ENCODE data around the gene CACUL1.
"Not testable (repeated sequence)": the region's sequence is repeated elsewhere in the genome, so short reads cannot be mapped to it uniquely, and the experiment has no call there.

Gene CACUL1

DNA sequence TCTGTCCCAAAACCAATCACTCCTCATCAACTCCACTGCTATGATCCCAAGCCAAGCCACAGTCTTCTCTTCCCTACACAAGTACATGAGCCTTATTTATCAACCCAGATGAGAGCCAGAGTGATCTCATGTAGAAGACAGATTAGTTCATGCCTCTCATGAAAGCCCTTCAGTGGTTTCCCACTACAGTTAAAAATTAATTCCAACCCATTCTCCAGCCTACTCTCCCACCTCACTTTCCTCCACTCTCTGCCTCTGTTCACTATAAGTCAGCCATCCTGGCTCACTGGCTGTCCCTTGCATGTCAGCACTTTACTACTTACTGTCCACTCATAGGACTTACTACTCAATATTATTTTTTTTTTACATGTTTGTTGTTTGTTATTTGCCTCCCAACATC is 67.3 kb downstream of the CACUL1 start:
- no peak for DNase-seq (ENCODE audit: low read depth)

DNA sequence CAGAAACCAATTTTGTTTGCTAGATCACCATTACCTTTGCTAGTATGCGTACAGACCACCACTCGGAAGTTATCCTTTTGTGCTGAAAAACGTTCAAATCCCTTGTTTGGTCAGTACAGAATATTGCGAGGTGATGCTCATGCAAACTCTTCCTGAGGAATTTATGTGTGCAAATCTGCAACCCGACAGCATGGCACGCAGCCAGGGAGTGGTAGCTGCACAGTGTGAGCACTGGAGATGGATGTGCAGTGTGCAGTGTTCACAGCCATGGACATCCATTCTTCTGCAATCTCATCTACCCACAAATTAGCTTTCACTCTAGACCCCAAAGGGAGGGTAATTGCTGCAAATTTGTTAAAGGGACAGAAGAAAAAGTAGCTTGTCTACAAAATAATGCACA is 72.2 kb downstream of the CACUL1 start:
- DNase-seq (ENCODE audit: low read depth): no peak

DNA sequence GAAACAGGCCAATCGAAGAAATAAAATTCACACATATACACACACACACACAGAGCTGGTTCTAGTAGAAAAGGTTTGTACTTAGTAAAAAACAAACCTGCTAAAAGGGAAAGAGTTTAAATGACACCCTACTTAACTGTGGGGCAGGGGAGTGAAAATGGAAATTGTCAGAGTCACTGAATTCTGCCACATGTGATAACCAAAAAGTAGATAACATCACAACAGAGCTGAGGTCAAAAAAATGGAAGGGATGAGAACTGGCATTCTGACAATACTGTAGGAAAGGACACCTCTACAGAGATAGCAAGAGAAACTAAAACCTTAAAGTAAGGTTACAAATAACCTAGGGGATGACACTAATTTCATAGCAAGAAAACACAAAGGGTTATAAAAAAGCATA is 74.6 kb downstream of the CACUL1 start:
- DNase-seq (ENCODE audit: low read depth): no peak

- no peak for DNase-seq (ENCODE audit: low read depth)
Measured at GRCh38 chr10:118674226-118674919, 80.4 kb downstream of the CACUL1 start.

DNA sequence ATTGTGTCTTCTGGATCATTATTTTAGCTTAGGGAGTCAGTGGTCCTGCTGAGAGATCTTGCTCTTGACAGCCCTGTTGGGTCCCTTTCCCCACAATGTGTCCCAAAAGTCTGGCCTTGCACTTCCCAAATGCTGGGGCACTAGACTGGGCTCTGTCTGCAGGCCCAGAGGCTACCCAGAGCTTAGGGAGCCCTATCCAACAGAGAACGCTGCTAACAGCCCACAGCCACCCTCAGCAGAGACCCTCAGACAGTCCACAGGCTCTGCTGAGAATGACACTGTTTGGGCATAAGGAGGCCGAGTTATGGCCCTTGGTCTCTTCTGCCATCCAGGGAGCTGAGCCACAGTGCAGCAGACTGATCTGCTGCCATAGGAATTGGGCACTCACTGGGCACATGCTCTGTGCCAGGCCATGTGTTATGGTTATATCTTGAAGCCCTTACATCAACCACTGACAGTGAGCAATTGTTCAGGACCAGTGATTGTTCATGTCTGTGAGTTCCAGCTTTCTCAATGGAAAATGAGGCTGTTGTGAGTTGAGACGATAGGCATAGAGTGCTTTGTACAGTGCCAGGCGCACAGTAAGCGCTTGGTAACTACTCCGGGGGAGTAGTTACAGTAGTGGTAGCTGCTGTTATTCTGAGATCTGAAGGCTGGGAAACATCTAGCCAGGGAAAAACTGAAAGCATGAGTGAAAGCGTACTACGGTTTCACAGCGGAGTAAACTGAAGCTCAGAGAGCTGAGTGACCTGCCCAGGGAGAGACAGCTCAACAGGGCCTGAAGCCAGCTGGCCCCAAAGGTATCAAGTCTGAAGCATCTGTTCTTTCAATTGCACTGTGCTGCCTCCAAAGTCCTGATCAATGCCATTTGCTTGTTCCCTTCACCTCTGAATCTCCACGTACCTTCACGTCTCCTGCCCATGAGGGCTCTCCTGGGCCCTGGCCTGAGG is 81.7 kb downstream of the CACUL1 start:
- DNase-seq (ENCODE audit: low read depth): no peak

- DNase-seq (ENCODE audit: low read depth): no peak
Measured at GRCh38 chr10:118672153-118672552, 82.6 kb downstream of the CACUL1 start.

DNA sequence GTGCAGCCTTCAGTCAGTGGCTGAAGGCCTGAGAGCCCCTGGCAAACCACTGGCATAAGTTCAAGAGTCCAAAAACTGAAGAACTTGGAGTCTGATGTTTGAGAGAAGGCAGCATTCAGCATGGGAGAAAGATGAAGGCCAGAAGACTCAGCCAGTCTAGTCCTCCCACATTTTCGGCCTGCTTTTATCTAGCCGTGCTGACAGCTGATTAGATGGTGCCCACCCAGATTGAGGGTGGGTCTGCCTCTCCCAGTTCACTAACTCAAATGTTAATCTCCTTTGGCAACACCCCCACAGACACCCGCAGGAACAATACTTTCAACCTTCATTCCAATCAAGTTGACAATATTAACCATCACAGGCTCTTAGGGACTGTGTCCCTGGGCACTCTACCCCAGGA is 83.5 kb downstream of the CACUL1 start:
- not testable (repeated sequence) for DNase-seq (ENCODE audit: low read depth)

GRCh38 chr10:118670472-118671124 is 84.2 kb downstream of the CACUL1 start:
- DNase-seq (ENCODE audit: low read depth): no peak

DNA sequence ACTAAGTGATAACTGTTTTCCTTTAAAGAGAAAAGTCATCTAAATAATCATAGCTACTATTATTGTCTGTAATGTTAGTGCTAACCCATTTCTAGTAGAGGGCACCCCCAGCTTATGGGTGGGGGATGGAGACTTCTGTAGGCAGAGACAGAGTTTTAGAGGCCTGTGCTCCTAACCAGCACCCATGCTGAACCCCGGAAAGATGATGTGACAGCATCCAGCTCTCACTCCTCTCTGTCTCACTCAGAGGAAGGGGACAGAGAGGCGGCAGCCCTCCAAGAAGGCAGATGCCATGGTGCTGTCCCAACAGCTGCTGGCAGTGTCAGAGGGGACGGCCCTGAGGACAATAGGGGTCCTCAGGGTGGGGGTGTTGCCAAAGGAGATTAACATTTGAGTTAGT is 84.9 kb downstream of the CACUL1 start:
- no peak for DNase-seq (ENCODE audit: low read depth)

- DNase-seq (ENCODE audit: low read depth): peak; percentile 59
Measured at GRCh38 chr10:118669020-118669791, 85.6 kb downstream of the CACUL1 start.

DNA sequence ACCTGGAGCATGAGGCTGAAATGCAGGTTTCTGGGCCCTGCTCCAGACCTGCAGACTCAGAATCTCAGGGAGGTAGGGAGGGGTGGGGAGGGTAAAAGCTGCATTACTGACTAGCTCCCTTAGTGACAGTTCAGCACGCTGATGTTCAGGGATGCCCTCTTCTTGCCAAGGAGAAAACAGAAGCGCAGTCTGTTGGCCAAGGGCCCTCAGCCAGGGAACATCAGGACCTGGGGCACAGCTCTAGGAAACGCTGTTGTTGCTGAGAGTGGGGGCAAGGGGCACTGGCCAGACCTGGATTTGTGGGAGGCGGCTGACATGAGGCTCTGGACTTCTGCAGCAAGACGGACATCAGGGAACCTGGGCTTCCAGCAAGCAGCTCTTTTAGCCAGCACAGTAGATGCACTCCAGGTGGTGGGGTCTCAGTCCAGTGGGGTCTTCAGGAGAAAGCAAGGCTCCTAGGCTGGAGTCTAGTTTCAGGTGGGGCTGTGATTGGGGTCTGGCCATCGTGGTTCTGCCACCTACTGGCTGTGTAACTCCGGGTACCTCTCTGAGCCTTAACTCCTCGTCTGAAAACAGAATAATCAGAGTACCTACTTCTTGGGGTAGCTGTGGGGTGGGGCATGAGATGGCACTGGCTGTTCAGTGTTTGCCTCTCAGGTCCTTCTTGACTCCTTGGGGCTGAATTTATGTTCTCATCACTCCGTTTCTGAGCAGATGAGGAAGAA is 86.4 kb downstream of the CACUL1 start:
- DNase-seq (ENCODE audit: low read depth): no peak

- DNase-seq (ENCODE audit: low read depth): no peak
Measured at GRCh38 chr10:118667732-118668131, 87.0 kb downstream of the CACUL1 start.

GRCh38 chr10:118666350-118666749 is 88.4 kb downstream of the CACUL1 start:
- no peak for DNase-seq (ENCODE audit: low read depth)

GRCh38 chr10:118664321-118664720 is 90.4 kb downstream of the CACUL1 start:
- no peak for DNase-seq (ENCODE audit: low read depth)

DNA sequence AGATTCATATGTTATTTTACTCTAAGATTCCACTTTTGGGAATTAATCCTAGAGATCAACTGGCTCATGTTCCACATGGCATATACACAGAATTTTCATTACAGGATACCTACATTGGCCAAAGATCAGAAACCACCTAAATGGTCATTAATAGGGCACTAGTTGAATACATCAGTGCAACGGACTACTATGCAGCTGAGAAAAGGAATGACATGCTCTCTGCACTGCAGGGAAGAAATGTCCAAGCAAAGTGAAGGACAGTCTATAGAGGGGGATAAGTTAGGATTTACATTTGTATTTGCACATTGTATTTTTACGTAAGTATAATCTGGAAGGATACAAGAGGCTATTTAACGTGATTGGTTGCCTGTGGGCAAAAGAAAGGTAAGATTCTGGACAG is 91.6 kb downstream of the CACUL1 start:
- no peak for DNase-seq (ENCODE audit: low read depth)

DNA sequence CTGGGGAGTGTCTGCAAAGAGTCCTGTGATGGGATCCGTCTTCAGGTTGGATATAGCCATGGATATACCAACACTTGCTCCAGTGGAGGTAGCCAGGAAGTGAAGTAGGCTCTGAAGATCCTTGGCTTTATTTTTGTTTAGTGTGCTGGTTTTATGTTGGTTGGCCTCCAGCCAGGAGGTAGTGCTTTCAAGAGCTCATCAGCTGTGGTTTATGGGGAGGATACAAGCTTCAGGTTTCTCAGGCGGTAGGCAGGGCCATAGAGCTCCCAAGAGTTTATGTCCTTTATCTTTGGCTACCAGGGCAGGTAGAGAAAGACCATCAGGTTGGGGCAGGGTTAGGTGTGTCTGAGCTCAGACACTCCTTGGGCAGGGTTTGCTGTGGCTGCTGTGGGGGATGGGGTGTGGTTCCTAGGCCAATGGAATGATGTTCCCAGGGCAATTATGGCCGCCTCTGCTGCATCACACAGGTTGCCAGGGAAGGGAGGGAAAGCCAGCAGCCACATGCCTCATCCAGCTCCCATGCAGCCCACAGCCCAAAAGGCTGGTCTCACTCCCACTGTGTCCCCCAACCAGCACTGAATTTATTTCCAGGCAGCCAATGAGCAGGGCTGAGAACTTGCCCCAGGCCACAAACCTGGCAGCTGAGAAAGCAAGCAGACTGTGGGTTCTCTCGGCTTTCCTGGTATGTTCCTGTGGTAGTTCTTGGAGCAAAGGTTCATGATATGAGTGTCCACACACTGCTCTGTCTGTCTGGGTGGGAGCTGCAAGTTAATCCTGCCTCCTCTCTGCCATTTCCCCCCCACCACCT is 92.3 kb downstream of the CACUL1 start:
- DNase-seq (ENCODE audit: low read depth): no peak

GRCh38 chr10:118658762-118659161 is 96.0 kb downstream of the CACUL1 start:
- no peak for DNase-seq (ENCODE audit: low read depth)

GRCh38 chr10:118658168-118658567 is 96.6 kb downstream of the CACUL1 start:
- DNase-seq (ENCODE audit: low read depth): not testable (repeated sequence)

DNA sequence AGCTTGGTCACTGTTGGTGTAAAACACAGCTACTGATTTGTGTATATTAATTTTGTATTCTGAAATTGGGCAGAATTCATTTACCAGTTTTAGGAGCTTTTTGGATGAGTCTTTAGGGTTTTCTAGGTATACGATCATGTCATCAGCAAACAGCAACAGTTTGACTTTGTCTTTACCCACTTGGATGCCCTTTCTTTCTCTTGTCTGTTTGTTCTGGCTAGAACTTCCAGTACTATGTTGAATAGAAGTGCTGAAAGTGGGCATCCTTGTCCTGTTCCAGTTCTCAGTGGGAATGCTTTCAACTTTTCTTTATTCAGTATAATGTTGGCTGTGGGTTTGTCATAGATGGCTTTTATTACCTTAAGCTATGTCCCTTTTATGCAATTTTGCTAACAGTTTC is 109.5 kb downstream of the CACUL1 start:
- DNase-seq (ENCODE audit: low read depth): not testable (repeated sequence)

- no peak for DNase-seq (ENCODE audit: low read depth)
Measured at GRCh38 chr10:118642228-118642627, 112.5 kb downstream of the CACUL1 start.
